ENCODE data around the gene TP73.

The TP73 gene

DNA sequence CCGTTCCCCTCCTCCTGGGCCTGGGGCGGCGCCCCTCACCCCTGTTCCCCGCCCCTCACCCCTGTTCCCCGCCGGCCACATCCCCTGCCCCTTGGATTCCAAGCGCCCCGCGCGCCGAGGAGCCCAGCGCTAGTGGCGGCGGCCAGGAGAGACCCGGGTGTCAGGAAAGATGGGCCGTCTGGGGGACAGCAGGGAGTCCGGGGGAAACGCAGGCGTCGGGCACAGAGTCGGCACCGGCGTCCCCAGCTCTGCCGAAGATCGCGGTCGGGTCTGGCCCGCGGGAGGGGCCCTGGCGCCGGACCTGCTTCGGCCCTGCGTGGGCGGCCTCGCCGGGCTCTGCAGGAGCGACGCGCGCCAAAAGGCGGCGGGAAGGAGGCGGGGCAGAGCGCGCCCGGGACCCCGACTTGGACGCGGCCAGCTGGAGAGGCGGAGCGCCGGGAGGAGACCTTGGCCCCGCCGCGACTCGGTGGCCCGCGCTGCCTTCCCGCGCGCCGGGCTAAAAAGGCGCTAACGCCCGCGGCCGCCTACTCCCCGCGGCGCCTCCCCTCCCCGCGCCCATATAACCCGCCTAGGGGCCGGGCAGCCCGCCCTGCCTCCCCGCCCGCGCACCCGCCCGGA is at the start of gene TP73:
Gene TP73, plus strand, starts transcription at position 587 of the 618 bp plus-strand sequence. CDS start 29,850 bp downstream, outside the sequence.
- no peak for DNase-seq

DNA sequence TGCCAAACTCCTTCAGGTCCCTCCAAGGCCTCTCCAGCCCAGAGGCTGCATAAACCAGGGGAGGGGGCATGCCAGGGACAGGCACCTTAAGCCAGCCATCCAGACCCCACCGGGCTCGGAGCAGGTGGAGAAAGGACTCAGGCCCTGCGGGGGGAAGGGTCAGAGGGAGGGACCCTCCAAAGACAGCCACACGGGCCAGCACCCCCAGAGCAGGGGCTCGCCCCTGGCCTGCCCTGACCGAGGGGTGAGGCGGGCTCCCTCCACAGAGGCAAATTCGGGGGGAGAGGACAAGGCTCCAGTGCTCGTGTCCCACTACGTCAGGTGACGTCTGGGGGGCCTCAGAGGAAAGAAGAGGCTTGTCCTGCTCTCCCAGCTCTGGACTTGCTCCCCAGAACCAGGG is 49.2 kb upstream of the TP73 start:
- no peak for DNase-seq

DNA sequence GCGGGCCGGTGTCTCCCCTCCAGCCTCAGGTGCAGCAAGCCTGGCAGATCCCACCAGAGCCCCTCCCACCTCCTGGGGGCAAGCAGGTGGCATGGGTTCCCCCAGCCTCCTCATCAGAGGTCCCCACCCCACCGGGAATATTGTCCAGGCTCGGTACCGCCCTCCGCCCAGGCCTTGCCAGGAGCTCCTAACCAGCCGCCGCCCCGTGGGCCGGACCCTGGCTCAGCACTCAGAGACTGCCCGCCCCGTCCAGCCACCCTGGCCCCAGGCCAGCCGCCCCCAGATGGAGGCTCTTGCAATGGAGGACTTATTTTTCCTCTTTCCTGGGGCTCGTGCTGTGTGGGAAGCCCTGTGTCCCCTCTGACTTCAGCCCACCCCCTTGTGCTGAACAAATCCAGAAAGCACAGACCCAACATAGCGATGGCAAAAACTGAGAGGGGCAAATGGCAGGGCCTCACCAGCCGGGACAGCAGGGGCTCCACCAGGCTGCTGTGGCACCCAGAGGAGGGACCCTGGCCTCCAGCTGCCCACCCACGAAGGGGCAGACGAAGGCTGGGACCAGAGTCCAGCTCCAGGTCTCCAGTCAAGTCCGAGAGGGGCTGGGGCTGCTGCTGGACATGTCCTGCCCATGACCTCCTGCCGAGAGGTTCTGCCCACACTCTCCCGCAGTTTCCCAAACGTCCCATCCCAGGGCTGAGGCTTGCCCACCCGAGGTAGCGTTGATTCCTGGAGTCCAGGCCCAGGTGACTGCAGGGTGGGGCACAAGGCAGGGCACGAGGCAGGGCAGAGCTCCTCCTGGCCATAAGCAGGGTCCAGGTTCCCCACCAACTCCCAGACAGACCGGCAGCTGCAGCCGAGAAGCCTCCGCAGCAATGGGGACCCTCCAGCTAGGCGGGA is 48.5 kb upstream of the TP73 start:
- DNase-seq, result no peak

DNA sequence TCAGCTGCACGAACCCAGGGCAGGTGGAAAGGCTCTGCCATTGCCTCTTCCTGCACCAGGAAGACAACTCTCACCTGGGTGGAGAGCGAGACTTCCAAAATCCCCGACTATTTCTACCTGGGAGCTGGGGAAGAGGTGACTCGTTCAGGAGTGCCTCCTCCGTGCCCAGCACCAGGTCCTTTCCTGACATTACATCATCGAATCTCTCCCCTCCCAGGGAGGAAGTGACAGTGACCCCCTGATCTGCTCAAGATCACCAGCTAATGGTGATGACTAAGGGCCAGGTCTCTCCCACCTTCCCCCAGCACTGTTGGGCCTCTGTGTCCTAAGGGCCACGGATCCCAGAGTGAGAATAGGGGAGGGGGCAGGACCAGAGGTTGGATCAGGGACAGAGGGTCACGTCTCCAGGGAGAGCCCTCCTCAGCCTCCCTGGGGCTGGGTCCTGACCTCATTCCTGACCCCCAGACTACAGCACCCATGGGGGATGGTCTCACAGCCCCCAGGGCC is 47.8 kb upstream of the TP73 start:
- no peak for DNase-seq

DNA sequence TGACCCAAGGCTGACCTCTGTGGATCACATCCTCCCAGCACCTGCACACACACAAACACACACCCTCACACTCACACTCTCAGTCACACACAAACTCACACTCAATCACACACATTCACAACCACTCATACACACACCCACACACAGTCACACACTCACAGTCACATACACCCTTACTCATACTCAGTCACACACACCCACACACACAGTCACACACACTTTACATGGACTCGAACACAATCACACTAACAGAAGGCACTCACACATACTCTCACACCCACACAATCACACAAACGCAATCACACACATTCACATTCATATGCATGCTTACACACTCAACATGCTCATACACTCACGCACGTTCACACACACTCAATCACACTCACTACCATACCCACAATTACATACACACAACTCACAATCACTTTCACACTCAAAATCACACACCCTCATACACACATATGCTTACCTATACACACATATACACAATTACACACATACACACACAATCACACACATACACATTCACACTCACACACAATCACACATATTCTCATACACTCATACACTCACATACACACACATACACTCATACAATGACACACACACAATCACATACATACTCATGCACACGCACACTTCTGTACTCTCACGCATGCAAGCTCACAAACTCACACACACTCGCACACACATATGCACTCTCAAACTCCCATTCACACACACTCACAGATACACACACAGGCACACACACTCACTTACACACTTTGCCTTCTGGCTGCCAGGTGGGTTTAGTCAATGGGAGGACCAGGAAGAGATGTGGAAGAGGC is 47.1 kb upstream of the TP73 start:
- DNase-seq, result no peak

DNA sequence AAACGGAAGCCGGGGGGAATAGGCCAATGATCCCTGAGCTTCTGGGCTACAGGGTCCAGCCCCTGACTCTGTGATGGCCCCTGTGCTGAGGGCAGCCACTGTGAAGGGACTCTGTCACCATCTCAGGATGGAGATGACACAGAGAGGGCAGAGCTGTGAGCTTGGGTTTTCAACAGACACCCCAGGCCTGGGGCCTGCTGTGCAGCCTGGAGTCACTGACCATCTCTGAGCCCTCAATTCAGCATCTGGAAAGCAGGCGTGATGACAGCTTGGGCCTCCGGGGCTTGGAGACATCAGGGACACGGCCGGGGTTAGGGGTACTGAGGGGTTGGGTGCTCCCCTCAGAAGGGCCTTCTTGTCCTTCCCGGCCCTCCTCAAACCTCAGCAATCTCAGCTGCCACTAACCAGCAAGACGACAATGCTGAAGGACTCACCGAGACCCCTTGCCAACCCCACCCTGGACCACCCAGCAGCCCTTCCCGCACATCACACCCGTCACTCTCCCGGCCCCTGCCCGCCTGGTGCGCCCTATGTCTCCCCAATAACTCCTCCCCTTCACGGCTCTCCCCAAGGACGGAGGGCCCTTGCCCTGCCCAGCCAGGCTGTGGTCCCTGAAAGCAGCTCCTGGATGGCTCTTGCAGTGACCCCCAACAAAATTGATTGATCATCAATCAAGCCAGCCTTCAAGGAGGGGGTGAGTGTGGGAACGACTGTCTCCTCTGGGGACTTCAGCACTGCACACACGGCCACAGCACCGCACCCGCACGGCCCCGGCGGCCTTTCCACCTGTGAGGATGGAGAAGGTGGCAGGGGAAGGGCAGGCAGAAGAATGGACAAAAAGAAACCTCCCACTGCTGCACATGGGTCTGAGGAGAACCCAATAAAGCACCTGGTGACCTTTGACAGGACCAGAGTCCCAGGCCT is 45.3 kb upstream of the TP73 start:
- DNase-seq, result no peak

DNA sequence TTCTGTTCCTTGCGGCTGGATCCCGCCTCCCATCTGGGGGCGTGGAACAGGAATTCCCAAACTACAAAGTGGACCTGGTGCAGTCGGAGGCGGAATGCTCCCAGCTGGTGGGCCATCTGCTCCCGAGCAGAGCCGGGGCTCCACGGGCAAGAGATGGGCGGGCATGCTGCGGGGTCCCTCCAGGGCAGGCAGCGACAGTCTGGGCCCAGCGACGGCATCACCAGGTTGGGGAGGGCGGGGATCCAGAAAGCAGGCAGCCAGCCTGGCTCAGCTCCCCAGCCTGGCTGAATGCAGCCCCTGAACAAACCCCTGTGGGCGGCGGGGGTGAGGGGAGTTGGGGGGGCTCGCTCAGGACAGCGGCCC is 44.6 kb upstream of the TP73 start:
- no peak for DNase-seq

DNA sequence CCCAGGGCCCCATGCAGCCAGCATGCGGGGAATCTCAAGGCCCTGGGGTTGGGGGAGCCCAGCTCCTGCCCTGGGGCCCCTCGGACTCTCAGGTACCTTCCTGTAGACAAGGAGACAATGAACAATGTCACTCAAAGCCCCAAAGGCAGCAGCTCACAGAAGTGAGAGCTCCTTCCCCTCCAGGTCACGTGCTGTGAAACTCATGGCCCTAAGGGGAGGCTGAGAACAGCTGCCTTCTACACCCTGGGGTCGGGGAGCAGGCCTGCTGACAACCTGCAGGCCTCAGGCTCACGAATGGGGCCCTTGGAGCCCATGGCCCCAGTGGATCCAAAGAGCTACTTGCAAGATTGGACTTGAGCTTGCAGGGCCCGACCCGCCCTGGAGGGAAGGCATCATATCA is 44.2 kb upstream of the TP73 start:
- DNase-seq, result no peak

DNA sequence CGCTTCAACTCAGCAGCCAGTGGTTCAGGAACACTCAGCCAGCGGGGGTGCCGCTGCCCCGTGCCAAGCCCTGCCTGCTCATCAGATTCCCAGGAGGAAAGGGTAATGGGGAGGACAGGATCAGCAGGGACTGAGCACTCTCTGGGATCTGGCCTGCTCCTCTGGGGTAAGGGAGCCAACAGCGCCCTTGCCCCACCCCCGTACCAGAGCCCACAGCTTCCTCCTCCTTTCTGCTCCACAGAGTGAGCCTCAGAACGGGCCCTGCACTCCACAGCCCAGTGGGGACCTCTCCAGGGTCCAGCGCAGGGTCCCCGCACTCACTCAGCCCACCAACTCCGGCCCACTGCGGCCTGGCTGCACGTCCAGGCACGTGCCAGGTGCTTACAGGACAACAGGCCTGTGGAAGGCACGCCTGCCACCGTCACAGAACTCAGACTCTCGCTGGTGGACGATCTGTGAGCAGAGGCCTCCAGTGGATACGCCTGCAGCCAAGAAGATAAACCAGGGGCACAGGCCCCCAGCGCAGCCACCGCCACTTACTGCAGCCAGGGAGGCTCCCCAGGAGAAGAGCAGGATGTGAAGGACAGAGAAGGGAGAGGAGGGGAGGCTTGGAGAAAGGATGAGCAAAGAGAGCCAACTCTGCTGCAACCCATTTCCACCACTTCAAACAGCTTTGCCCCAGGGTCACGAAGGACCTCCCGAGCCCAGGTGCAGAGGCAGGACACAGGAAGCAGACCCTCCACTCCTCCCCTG is 43.1 kb upstream of the TP73 start:
- DNase-seq, result no peak

DNA sequence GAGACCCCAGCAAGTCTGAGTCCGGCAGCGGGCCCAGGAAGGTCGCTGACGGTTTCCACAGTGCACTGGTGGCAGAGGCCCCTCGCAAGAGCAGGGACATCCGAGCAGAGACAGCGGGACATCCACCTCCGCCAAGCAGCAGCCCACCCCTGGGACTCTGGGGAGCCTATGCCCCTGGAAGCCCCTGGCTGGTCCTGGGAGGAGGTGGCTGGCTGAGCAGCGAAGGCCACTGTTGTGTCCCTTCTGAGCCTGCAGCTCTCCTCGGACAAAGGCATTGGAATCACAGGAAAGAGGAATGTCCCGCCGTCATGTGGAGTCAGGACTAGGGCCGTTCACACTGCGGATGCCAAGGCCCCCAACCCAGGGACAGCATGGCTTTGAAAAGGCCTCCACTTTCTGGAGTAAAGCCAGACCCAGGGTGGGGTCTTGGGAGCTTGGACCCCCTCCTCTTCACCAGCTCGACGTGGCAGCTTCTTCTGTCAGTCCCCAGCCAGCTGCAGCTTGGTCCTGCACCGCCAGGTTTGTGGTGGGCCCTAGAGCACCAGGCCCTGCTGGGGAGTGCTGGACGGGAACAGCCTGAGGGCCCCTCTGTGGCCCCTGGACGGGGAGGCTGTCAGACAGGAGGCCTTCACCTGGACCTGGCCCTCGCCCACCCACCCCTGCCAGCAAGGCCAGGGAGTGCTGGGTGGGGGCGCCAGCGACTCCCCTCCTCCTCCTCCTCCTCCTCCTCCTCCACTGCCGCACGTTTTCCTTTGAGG is 42.4 kb upstream of the TP73 start:
- DNase-seq, result no peak

DNA sequence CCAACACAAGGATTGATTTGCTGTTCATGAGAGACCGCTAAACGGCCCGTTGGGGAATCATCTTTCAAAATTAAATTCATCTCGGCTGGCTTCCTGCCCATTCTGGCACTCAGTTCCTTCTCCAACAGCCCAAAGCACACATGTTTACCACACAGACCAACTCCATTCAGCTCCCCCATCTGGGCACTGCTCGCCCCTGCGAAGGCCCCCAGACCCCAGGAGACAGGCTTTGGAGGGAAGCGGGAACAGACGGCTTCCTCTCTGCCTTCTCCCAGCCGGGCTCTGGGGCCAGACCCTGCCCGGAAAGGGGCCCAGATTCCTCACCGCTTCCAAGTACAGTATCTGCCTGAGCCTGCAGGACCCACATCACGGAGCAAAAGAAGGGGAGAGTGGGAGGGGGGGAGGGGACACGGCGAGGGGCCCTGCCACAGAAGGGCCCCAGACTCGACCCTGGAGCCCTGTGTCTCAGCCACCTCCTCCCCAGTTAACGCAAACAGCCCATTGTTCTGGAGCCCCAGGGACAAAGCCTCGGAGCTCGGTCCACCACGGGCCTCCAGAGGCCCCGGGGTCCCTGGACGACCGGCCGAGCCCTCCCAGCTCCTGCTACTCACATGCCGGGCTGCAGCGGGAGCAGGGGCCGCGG is 41.7 kb upstream of the TP73 start:
- no peak for DNase-seq

DNA sequence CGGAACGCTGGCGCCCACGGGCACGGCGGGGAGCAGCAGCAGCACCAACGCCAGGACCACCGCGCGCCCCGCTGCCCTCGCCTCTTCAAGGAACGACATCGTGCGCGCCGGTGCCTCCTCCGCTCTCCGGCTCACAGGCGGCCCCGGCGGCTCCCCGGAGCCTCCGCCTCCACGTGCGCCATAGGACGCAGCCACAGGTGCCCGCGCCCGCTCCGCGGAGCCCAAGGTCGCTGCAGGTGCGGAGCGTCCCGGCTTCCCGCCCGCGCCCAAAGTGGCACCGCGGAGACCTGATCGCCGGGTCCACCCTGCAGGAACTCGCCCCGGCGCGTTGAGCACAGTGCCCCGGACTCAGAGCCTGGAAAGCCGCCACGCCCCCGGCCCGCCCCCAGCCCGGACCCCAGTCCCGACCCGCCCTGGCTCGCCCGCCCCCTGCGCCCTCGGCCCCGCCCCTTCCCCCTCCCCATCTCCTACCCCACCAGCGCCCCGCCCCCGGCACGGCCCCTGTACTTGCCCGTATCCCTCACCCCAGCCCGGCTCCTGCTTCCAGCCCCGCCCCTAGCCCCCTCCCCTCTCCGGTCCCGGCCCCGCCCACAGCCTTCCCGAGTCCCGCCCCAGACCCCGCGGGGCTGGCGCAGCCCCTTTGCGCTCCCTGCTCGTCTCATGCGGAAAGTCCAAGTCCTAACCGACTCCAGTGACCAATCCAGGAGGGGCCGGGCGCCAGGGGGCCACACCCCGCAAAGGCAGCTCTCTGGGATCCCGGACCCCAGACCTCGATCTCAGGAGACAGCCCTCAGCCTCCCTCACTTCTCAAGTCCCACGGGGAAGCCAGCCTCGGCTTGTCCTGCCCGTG is 40.9 kb upstream of the TP73 start, which contains the start of gene MEGF6:
Gene MEGF6, minus strand, starts transcription at position 339 of the 850 bp plus-strand sequence. Its CDS starts 240 bp downstream, at position 99.
- peak; percentile 72 to 78 for DNase-seq

DNA sequence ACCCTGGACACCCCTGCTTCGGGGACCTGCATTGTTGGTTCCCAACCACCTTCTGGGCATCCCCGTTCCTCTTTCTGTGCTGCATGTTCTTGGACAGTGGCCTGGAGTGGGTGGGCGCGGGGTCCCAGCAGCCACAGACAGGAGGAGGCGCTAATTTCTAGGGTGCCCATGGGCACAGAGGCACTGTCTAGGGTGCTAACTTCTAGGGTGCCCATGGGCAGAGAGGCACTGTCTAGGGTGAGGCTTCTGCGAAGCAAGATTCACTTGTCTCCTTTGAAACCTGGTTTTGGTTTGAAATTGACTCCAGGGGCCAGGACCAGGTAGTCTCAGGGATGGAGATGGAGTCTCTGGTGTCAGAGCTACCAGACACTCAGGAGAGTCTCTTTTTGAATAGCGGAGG is 40.2 kb upstream of the TP73 start:
- DNase-seq, result no peak

DNA sequence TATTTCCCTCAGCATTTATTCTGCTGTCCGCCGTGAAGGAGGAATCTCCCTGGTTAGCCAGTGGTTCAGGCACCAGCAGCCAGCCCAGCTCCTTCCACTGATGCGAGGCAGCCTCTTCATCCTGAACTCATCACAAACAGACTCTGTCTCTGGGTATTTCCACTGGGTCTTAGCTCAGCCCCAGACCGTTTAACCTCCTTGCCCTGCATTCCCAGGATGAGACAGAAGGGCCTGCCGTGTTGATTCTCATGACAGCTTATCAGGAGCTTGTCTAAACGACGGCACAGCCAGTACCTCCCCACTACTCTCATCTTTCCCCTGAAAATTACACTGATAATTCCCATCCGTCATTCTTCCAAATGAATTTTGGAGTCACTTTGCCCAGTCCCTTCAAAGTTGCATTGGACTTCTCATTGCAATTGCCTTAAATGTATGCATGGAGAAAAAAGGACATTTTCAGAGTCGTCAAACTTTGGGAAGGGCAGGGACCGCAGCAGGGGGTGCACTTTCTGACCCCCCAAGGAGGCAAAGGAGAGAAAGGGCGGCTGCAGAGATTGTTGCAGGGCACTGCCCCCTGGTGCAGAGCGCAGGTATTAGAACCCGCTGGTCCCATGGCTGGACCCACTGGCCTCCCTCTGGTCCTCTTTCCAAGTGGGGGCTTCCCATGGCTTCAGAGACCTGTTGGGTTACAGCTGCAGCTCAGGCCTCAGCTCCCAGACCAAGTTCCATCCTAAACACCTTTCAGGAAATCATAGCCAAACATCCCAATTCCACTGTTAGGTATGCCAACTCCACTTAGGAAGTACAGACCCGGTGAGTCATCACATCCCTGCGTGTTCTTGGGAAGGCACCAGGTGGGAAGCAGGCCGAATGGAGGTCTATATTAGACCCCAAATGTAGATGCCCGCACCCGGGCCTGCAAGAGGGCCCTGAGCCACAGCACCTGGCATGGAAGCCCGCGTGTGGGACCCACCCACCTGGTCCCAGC is 37.3 kb upstream of the TP73 start:
- no peak for DNase-seq

DNA sequence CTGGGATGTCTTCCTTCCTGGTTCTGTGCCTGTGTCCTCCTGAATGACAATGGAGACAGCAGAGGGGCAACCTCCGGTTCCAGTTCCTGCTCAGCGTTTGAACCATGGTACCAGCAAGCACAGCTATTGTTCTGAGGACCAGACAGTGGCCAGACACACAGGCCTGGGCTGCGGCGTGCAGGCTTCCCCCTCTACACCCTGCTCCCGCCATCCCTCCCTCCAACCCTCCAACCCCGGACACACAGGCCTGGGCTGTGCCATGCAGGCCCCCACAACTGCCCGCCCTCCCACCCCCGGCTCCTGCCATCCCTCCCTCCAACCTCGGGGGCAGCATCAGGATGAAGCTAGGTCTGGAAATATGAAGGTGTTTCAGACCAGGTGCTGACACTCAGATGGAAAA is 35.5 kb upstream of the TP73 start:
- DNase-seq, result no peak

DNA sequence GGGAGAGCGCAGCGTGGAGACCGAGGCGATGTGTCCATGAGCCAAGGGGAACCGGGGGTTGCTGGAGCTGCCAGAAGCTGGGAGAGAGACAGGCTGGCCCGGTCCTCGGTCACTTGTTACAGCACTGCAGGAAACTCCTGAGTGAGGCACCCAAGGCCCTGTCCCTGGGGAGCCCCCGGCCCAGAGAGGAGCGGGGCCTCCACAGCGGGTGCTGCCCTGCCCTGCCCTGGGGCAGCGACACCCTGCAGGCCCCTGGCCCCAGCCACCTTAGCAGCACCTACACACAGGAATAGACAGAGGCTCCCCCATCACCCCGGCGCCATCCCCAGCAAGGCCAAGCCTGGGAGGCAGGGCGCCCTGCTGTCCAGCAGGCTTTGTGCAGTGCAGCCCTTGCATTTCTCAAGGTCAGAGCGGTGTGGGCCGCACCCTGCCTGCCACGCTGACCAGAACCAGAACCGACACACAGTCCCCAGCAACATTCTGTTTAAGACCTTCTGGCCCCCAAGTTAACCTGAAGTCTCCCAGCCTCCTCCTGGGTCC is 34.4 kb upstream of the TP73 start:
- DNase-seq, result no peak

DNA sequence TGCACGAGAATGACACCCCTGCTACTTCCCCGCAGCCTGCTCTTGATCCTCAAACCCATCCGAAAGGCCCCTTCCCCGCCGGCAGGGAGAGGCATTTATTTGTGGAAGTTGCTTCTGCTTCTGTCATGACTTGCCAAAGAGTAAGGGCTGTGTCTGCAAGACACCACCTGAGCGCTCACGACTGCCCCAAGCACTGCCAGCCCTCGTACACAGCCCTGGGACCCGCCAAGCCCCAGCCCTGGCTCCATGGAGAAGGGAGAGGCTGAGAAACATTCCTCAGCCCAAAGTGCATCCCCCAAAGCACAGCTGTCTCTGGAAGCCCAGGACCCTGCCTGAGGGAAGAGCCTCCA is 33.8 kb upstream of the TP73 start:
- DNase-seq, result no peak

All from activated CD4-positive, alpha-beta T cell treated with anti-CD3 and anti-CD28 coated beads for 4 hours (primary cell).